Activated CD8-positive, alpha-beta memory T cell treated with anti-CD3 and anti-CD28 coated beads for 4 hours (primary cell): ENCODE results near the gene TWSG1.
"Not testable (repeated sequence)": the region's sequence is repeated elsewhere in the genome, so short reads cannot be mapped to it uniquely, and the experiment has no call there.

Experiments used
- DNase-seq, 2 donors: peaks; one replicate each; pipeline ENCODE4 v3.0.0-alpha.2; 2020; ENCODE audit warnings: low read depth in 2 of 2

TWSG1 gene

GRCh38 chr18:9423648-9424047 lies 89.1 kb downstream of the TWSG1 start:
- not testable (repeated sequence) for DNase-seq

- not testable (repeated sequence) for DNase-seq
These were observed 89.7 kb downstream of the TWSG1 start for GRCh38 chr18:9424235-9424634.

GRCh38 chr18:9426753-9427152 lies 92.2 kb downstream of the TWSG1 start:
- DNase-seq: no peak

- no peak for DNase-seq
These were observed 93.7 kb downstream of the TWSG1 start for GRCh38 chr18:9428301-9428706.

- DNase-seq: no peak
These were observed 94.5 kb downstream of the TWSG1 start for GRCh38 chr18:9428862-9429661.

GRCh38 chr18:9429662-9429993 lies 95.1 kb downstream of the TWSG1 start:
- no peak for DNase-seq

GRCh38 chr18:9430315-9430714 lies 95.7 kb downstream of the TWSG1 start:
- DNase-seq: not testable (repeated sequence)

- DNase-seq: no peak
These were observed 96.7 kb downstream of the TWSG1 start for GRCh38 chr18:9431296-9431695.

GRCh38 chr18:9433122-9433521 lies 98.5 kb downstream of the TWSG1 start:
- not testable (repeated sequence) for DNase-seq

GRCh38 chr18:9433671-9434121 lies 99.1 kb downstream of the TWSG1 start:
- no peak for DNase-seq

- DNase-seq: no peak
These were observed 99.6 kb downstream of the TWSG1 start for GRCh38 chr18:9434122-9434701.

- DNase-seq: no peak
These were observed 100.5 kb downstream of the TWSG1 start for GRCh38 chr18:9435041-9435440.

GRCh38 chr18:9436206-9436929 lies 101.8 kb downstream of the TWSG1 start:
- no peak for DNase-seq

- DNase-seq: no peak
These were observed 102.5 kb downstream of the TWSG1 start for GRCh38 chr18:9437021-9437437.

GRCh38 chr18:9437672-9438071 lies 103.1 kb downstream of the TWSG1 start:
- no peak for DNase-seq

GRCh38 chr18:9441061-9441460 lies 106.5 kb downstream of the TWSG1 start:
- DNase-seq: no peak

- no peak for DNase-seq
These were observed 110.0 kb downstream of the TWSG1 start for GRCh38 chr18:9444549-9444948.

GRCh38 chr18:9446839-9447238 lies 112.3 kb downstream of the TWSG1 start:
- DNase-seq: no peak

- no peak for DNase-seq
These were observed 112.8 kb downstream of the TWSG1 start for GRCh38 chr18:9447334-9447733.

GRCh38 chr18:9449600-9450414 lies 115.2 kb downstream of the TWSG1 start:
- no peak for DNase-seq

- not testable (repeated sequence) for DNase-seq
These were observed 116.3 kb downstream of the TWSG1 start for GRCh38 chr18:9450920-9451319.
